HCT116 (cell line): ENCODE data around the gene DHODH. TPM values are rescaled to one million over a fixed set of nuclear protein-coding genes. Genes with fewer than 3 reads are reported as not detected.
"Not testable (repeated sequence)": the region's sequence is repeated elsewhere in the genome, so short reads cannot be mapped to it uniquely, and the experiment has no call there.

Experiments
- ATAC-seq: fragments of 200-7000 bp; cut with Tn5 transposase; 2 replicates; pipeline ENCODE4 v1.9.1; 2020; ENCODE audit warnings: mild to moderate bottlenecking, moderate library complexity
- BruUV-seq: library from RNA; stranded (reverse); fragments of 400-500 nt; replicated peaks from 2 replicates; lab custom pipeline; 2021; lab: Mats Ljungman, UMichigan
- CTCF ChIA-PET: fragments of 300-600 bp; sonication (Branson Sonifier 250); formaldehyde crosslinking; loops from one replicate; lab custom pipeline; 2021; ENCODE audit warnings: antibody characterized with exemption; lab: Charles Lee
- POLR2A ChIA-PET: fragments of 300-600, 350-600 bp; sonication (Branson Sonifier 250); formaldehyde crosslinking; loops from one replicate; lab custom pipeline; 2021; ENCODE audit warnings: antibody characterized with exemption; lab: Charles Lee
- RAD21 ChIA-PET, 2 experiments: fragments of 300-600 bp; sonication (Branson Sonifier 250); formaldehyde crosslinking; loops; one replicate each; lab custom pipeline; 2023; ENCODE audit warnings: low total read pairs in 2 of 2; ENCODE audit not compliant: uncharacterized antibody in 2 of 2, unreplicated experiment in 2 of 2, low non-redundant PET in 1 of 2; lab: Charles Lee
- DNase-seq: peaks from one replicate; pipeline ENCODE4 v3.0.0-alpha.2; 2010; ENCODE audit warnings: low read depth, low spot score
- H2AFZ ChIP-seq: fragments of 200-600 bp; shearing (Covaris generic), sonication (generic); 2 replicates; pipeline ENCODE4 v1.6.1; 2017; ENCODE audit warnings: low read depth, mixed run types, mixed read lengths, antibody characterized with exemption, low read length; ENCODE audit not compliant: poor library complexity, severe bottlenecking
- H3K27ac ChIP-seq: 2 replicates; pipeline ENCODE4 v1.5.1; 2012; ENCODE audit warnings: low read depth, low read length
- H3K27me3 ChIP-seq: fragments of 200-600 bp; sonication (generic); 2 replicates; pipeline ENCODE4 v1.6.1; 2016; ENCODE audit warnings: mixed run types, low read length, mixed read lengths; ENCODE audit not compliant: insufficient read depth
- H3K36me3 ChIP-seq, 2 experiments: fragments of 200-500 bp in 1 of 2; fragments of 200-600 bp in 1 of 2; sonication (Bioruptor generic) in 1 of 2; sonication (generic) in 1 of 2; 2 replicates each; pipeline versions ENCODE4 v1.5.1 to v1.6.1; 2014 to 2016; ENCODE audit warnings: low read length in 2 of 2, inconsistent platforms in 1 of 2, mixed read lengths in 1 of 2, mixed run types in 1 of 2; ENCODE audit not compliant: insufficient read depth in 2 of 2, control insufficient read depth in 1 of 2
- H3K4me1 ChIP-seq, 2 experiments: fragments of 200-600 bp in 1 of 2; sonication (generic) in 1 of 2; 2 replicates each; pipeline versions ENCODE4 v1.5.1 to v1.6.1; 2012 to 2017; ENCODE audit warnings: low read length in 2 of 2, inconsistent platforms in 1 of 2, mild to moderate bottlenecking in 1 of 2, mixed read lengths in 1 of 2, mixed run types in 1 of 2, moderate library complexity in 1 of 2; ENCODE audit not compliant: insufficient read depth in 2 of 2, control insufficient read depth in 1 of 2
- H3K4me2 ChIP-seq: fragments of 200-600 bp; sonication (generic); 2 replicates; pipeline ENCODE4 v1.6.1; 2017; ENCODE audit warnings: mixed run types, low read length, mixed read lengths
- H3K4me3 ChIP-seq, 2 experiments: fragments of 200-600 bp in 1 of 2; sonication (generic) in 1 of 2; replicated peaks in 1 of 2; 2 replicates each; pipeline ENCODE4 v1.5.1; 2011 to 2016; ENCODE audit warnings: low read length in 2 of 2, control low read depth in 1 of 2, low read depth in 1 of 2, mild to moderate bottlenecking in 1 of 2, mixed read lengths in 1 of 2, mixed run types in 1 of 2
- H3K79me2 ChIP-seq: fragments of 200-600 bp; sonication (generic); 2 replicates; pipeline ENCODE4 v1.6.1; 2017; ENCODE audit warnings: mild to moderate bottlenecking, mixed run types, low read length, moderate library complexity, mixed read lengths; ENCODE audit not compliant: insufficient read depth
- H3K9ac ChIP-seq: fragments of 200-600 bp; sonication (generic); 2 replicates; pipeline ENCODE4 v1.6.1; 2016; ENCODE audit warnings: low read length, mixed read lengths
- H3K9me2 ChIP-seq: fragments of 200-600 bp; sonication (generic), shearing (Covaris generic); 2 replicates; pipeline ENCODE4 v1.6.1; 2017; ENCODE audit warnings: mixed run types, mild to moderate bottlenecking, moderate library complexity; ENCODE audit not compliant: insufficient read depth
- H3K9me3 ChIP-seq, 2 experiments: fragments of 200-500 bp in 1 of 2; fragments of 200-600 bp in 1 of 2; sonication (Bioruptor generic) in 1 of 2; sonication (generic) in 1 of 2; 2 replicates each; pipeline ENCODE4 v1.6.1; 2014 to 2017; ENCODE audit warnings: low read length in 2 of 2, mixed read lengths in 2 of 2, inconsistent platforms in 1 of 2, low read depth in 1 of 2, mild to moderate bottlenecking in 1 of 2, mixed run types in 1 of 2, moderate library complexity in 1 of 2; ENCODE audit not compliant: control insufficient read depth in 1 of 2, insufficient read depth in 1 of 2
- H4K20me1 ChIP-seq: fragments of 200-600 bp; sonication (generic), shearing (Covaris generic); 2 replicates; pipeline ENCODE4 v1.6.1; 2017; ENCODE audit warnings: mixed run types, mild to moderate bottlenecking, moderate library complexity; ENCODE audit not compliant: insufficient read depth
- ATF3 ChIP-seq: IDR thresholded peaks from 2 replicates; pipeline ENCODE4 v1.6.1; 2012
- EGR1 ChIP-seq: IDR thresholded peaks from 2 replicates; pipeline ENCODE4 v1.6.1; 2012; ENCODE audit warnings: low read depth
- JUND ChIP-seq: IDR thresholded peaks from 2 replicates; pipeline ENCODE4 v1.6.1; 2012
- SIN3A ChIP-seq: IDR thresholded peaks from 2 replicates; pipeline ENCODE4 v1.6.1; 2012; ENCODE audit warnings: low read depth
- ZBTB33 ChIP-seq: IDR thresholded peaks from 2 replicates; pipeline ENCODE4 v1.6.1; 2011; ENCODE audit warnings: mild to moderate bottlenecking, low read length, moderate library complexity; ENCODE audit not compliant: insufficient replicate concordance; ENCODE audit errors: extremely low read depth
- intact Hi-C: fragments of 100-400 bp; cut with micrococcal nuclease; formaldehyde crosslinking; loops from 2 replicates; pipeline ENCODE4 v1.10.0; 2022
- total RNA-seq: library from RNA; stranded (reverse); gene quantifications from one replicate; pipeline ENCODE4 v1.2.1, GENCODE V29; 2021; ENCODE audit not compliant: unreplicated experiment

The DHODH gene
- total RNA-seq, 1 experiment from 2014 or later, result 22.1 TPM

- BruUV-seq, result no TSS peak
- TF ChIP-seq EGR1 (no peak), ZBTB33 (no peak), ATF3 (no peak), JUND (no peak), SIN3A (no peak)
- POLR2A ChIA-PET, result no interaction called here
- Histone ChIP-seq H3K9me3 (no peaks in the 10 kb centered on the region), H3K27ac (no peak overlapping the region), H3K79me2 (no peaks in the 10 kb centered on the region), H3K4me3 (no peak overlapping the region), H3K4me2 (no peak overlapping the region), H3K36me3 (no peaks in the 10 kb centered on the region), H4K20me1 (no peaks in the 10 kb centered on the region; the same call in 1 of the 2 replicates), H3K9me2 (no peaks in the 10 kb centered on the region), H3K4me1 (no peaks in the 10 kb centered on the region), H3K9ac (no peak overlapping the region), H3K27me3 (peaks cover 9% of the 10 kb centered on the region; the same call in 1 of the 2 replicates), H2AFZ (no peak overlapping the region)
- DNase-seq (no peak), ATAC-seq (no peak)
- intact Hi-C loops, result no loop called here
- CTCF ChIA-PET, result interaction anchor here (1.4 kb wide), 1 partner anchor 384 kb away, joined by 3 read pairs; no protein-coding TSS in a partner anchor
- RAD21 ChIA-PET, result no interaction called here
Measured at GRCh38 chr16:71995038-71995437, 13.5 kb upstream of the DHODH start.

DNA sequence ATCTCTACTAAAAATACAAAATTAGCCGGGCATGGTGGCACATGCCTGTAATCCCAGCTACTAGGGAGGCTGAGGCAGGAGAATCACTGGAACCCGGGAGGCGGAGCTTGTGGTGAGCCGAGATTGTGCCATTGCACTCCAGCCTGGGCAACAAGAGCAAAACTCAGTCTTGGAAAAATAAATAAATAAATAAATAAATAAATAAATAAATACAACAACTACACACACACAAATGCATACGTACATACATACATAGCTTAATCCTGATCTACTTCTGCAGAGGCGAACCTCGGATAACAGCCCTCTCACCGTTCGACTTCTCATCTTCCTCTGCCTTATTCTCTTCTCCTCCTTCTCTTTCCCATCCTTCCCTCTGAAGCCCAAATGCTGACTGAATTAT lies 11.0 kb upstream of the DHODH start:
- intact Hi-C loops, H3K9ac ChIP-seq, H3K9me3 ChIP-seq, H3K79me2 ChIP-seq, RAD21 ChIA-PET, H4K20me1 ChIP-seq, H3K4me1 ChIP-seq, H3K9me2 ChIP-seq, BruUV-seq, H3K4me2 ChIP-seq, CTCF ChIA-PET, H2AFZ ChIP-seq, H3K36me3 ChIP-seq, H3K27me3 ChIP-seq, DNase-seq, H3K27ac ChIP-seq, H3K4me3 ChIP-seq, ATAC-seq, POLR2A ChIA-PET: not testable (repeated sequence)
